Dermis microvascular lymphatic vessel endothelial cell (primary cell): ENCODE measurements around the gene ECE1. TPM values are rescaled to one million over a fixed set of nuclear protein-coding genes. Genes with fewer than 3 reads are reported as not detected.

ENCODE experiments used
- DNase-seq, 2 donors: peaks; one replicate each; pipeline versions ENCODE4 v3.0.0 to v3.0.0-alpha.2; 2010; ENCODE audit warnings: low read depth in 2 of 2
- total RNA-seq: library from RNA; depleted of rRNA; stranded (reverse); fragments of >200 nt; gene quantifications from 2 replicates; pipeline ENCODE4 v1.2.1, GENCODE V29; 2014

Gene ECE1
- total RNA-seq, 1 donor from 2014 or later, result 105 TPM

DNA sequence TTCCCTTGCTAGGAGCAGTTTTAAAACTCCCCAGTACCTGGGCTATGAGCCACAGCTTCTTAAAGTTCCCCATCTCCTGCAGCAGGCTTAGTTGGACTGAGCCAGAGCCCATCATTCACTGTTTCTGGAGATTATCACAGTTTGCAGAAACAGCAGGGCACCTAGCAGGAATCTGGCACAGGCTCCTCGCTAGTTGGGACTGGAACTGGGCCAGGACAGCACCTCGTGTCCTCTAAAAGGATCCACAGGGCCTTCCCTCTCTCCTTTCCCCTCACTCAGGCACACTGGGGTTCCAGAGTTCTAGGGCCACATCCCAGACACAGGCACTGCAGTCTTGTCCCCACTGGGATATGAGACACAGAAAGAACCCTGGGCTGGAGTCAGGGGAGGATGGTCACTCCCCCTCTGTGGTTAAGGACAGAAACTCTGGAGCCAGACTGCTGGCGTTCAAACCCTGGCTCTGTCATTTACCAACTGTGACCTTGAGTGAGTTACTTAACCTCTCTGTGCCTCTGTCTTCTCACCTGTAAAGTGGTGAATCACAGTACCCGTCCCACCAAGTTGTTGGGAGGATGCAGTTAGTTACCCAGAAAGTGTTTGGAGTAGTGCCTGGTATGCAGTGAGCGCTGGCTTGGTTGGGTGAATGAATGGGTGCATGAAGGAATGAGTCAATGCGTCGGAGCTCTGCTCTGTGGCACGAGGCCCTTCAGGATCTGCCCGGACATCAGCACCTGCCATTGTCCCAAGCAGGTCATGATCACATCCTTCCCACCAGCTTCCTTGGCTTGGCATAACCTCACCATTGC is 18.8 kb upstream of the ECE1 start:
- no peak for DNase-seq

DNA sequence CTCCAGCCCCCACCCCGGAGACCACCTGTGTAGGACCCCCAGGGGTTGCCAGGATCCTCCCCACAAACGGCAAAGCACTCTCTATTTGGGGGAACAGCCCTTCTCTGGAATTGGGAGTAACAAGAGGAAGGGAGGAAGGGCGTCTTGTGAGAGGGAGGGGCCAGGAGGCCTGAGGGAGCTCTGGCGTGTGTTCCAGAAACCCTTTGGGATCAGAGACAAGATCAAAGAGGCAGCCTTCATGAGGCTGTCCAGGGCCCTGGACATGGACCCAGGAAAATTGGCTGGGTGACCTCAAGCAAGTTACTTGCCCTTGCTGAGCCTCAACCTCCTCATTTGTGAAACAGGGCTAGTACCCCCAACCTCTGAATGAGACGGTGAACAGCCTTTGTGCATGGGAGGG is 18.1 kb upstream of the ECE1 start:
- DNase-seq, result no peak

GRCh38 chr1:21307663-21308305 is 17.5 kb upstream of the ECE1 start:
- no peak for DNase-seq

DNA sequence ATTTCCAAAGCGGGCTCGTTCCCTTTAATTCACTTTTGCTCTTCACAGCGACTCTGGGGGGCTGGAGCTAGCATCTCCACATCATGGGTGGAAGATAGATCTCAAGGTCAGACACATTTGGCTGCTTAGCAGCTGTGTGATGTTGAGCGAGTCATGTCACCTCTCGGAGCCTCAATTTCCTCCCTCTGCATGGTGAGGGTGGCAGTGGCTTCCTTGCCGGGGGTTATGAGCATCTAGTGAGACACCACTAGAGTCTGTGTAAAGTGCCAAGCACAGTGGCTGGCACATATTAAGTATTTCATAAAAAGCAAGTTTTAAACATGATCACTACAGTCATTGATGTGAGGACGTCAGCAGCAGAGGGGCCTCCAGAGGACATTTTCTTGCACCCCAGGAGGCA is 16.9 kb upstream of the ECE1 start:
- DNase-seq, result no peak

- DNase-seq, result no peak
Observed at GRCh38 chr1:21305900-21306189, 15.6 kb upstream of the ECE1 start.

- no peak for DNase-seq
Observed at GRCh38 chr1:21305155-21305899, 15.1 kb upstream of the ECE1 start.

DNA sequence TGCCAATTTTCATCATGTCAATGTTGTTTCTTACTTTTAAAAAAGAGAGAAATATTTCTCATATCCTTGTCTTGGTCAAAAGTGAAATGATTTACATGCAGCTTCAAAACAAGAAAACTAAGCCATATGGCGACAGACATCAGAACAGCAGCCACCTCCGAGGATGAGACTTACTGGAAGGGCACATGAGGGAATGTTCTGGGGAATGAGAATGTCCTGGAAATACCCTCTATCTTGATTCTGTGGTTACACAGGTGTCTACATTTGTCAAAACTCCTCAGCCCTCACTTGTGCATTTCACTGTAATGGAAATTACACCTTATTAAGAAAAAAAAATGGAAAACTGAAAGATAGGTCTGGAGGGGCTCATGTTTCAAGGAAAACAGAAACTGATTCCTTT is 14.2 kb upstream of the ECE1 start:
- no peak for DNase-seq

DNA sequence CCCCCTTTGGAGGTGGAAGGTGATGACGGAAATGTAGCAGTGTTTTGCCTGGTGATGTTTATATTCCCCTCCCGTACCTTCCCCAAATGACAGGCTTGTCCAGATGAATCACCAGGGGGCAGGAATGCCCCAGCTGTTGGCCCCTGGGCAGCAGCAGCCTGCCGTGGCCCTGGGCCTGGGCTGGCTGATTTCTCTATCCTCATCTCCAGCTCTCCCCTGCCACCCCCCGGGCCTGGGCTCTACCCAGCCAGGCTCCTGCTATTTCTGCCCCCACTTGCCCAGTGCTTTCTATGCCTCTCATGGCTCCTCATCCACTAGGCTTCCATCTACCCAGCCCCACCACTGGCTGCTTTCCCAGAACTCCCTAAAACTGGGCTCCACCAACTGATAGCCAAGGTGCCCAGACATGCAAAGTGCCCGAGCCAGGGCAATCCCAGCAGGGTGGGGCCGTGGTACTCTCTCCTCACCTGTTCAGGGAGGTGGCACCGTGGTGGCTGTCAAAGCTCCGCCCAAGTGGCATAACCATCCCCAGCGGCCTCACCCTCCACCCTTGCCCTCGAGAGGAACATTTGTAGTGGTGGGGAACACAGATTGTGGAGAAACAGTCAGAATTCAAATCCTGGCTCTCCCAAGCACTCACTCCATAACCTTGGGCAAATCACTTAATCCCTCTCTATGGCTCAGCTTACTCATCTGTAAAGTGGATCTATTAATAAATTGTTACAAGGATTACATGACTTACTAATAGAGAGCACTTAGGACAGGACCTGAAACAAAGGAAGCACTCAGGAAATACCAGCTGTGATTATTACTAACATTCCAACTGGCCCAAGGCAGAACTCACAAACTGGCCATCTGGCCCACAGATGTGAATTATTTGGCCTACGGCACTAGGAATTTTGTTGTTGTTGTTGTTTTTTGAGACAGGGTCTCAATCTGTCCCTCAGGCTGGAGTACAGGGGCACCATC is 12.8 kb upstream of the ECE1 start:
- peak in 1 of 2 donors; percentile 83 for DNase-seq

DNA sequence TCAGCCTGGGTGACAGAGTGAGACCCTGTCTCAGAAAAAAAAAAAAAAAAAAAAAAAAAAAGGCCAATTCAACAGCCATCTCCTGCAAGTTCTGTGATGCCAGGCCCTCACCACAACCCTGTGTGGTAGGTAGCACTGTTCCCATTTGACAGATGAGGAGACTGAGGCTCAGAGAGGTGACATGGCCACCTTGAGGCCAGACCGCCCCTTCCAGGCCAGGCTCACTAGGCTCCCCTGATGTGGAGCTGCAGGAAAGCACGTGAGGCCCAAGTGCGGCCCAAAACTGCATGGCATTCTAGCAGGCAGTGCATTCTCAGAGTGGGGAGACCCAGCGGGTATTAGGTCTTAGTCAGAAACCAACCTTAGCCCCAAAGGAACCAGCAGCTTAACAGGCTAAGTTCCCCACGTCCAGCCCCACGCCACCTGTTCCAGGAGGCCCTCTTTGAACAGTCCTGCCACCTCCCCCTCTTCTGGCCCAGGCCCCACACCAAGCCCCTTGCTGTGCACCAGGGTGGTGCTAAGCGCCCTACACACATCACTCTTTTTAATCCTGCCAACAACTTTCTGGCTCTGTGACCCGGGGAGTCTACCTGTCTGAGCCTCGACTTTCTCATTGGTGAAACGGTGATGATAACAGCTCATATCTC is 11.7 kb upstream of the ECE1 start:
- no peak for DNase-seq

- no peak for DNase-seq
Observed at GRCh38 chr1:21300774-21301173, 10.5 kb upstream of the ECE1 start.

DNA sequence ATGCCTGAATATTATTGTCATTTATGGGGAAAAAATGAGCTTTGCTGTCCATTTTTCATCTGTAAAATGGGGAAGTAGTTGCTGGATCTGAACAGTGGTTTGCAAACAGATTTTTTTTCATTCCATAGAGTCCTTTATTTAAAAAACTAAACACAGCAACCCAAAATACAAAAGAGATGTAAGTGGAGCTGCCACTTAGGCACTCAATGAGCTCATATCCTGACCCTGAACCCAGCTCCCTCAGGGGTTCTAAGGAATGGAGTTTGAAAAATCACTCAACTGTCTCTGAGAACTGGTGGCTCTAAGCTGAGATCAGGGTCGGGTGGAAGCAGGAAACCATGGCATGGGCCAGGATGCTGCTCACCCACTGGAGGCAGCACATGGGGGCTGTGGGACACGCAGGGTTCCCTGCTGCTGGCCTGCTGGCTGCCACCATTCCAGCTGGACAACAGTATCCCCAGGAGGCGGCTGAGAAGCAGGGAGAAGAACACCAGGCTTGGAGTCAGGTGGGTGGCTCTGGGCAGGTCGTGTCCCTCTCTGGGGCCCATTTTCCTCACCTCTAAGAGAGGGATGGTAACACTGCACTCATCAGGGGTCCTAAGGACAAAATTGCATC is 9.6 kb upstream of the ECE1 start:
- no peak for DNase-seq

GRCh38 chr1:21298981-21299391 is 8.7 kb upstream of the ECE1 start:
- no peak for DNase-seq

- no peak for DNase-seq
Observed at GRCh38 chr1:21297975-21298374, 7.7 kb upstream of the ECE1 start.

- DNase-seq, result no peak
Observed at GRCh38 chr1:21296509-21297354, 6.5 kb upstream of the ECE1 start.

DNA sequence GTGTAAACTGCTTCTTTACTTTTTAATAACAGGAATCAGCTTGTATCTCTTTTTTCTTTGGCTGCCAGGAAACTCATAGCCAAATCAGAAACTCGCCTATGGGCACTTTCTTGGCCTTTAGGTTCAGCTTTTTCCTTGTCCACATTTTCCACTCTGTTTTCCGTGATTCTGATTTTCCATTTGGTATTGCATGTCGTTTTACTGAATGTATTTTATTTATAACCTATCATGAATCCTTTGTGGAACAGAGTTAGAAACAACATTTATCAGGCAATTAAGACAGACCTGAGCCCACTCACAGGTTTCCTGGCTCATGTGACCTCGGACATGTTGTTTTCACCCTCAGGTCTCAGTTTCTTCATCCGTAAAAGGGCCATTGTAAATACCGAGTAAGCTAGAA is 5.3 kb upstream of the ECE1 start:
- DNase-seq, result peak; percentile 36 to 76

- DNase-seq, result peak in 1 of 2 donors; percentile 74
Observed at GRCh38 chr1:21295002-21295401, 4.7 kb upstream of the ECE1 start.

DNA sequence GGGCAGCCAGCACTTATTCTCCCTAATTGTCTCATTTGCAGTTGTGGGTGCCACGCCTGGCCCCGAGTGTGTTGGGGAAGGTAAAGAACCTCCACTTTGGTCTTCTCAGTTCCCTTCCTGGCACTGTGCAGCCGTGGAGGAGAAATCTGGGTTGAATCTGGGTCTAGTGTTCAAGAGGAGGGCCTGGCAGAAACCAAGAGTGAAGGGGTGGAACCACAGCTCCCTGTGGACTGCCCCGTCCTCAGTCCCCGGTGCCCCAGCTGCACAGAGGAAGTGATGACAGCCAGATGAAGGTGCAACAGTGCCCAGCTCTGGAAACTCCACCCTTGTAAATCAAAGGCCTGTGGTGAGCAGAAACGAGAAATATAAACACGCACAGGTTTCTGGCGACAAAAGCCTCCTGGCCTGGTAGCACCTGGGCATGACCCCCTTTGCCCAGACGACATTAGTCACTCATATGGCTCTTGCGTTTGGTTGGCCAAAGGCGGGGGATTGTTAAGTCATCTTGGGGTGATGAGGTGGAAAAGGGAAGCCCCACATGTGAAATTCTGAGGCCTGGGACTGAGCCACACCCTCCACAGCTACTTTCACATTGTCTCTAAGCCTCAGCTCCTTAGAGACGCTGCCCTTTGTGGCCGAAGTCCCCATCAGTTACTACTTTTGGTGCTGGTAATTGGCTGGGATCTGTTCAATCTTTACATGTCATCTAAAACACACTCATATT is 4.2 kb upstream of the ECE1 start:
- no peak for DNase-seq

DNA sequence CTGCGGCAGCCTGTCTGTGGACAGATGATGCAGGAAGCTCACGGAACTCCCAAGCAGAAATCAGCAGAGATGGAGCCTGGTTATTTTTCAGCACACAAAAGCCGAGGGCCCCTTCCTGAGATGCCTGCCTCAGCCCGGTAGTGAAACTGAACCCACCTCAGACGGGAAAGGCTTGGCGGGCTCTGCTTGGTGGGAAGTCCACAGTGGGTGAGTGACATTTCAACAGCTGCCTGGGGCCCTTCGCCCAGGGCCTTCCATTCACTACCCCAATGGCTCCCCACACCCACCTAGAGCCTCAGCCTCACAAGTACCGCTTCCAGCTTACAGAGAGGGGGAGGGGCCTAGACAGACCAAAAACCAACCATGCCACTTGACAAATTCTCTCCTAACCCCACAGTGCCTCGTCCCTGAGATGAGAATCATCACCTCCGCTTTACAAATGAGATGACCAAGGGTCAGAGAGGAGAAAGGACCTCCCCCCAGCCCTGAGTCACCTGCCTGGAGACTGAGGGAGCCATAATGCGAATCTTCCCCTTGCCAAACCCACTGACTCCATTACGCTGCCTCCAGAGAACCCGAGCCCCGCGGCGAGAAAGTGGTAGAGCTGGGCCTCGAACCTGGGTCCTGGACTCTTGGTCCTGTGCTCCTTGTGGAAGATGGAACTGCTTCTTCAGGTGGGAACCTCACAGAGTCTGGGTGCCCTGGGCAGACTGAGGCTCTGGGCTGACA is 3.4 kb upstream of the ECE1 start:
- DNase-seq, result no peak
